Testis (tissue), 2 donors: ENCODE data around the gene KLF1.
"Not testable (repeated sequence)": the region's sequence is repeated elsewhere in the genome, so short reads cannot be mapped to it uniquely, and the experiment has no call there.

Experiments used
- CTCF ChIP-seq, 3 experiments: fragments of 450-650 bp in 2 of 3; fragments of 200-600 bp in 1 of 3; sonication (generic) in 1 of 3; IDR thresholded peaks; one replicate each; pipeline ENCODE4 v1.5.1; 2016 to 2019; ENCODE audit warnings: antibody characterized with exemption in 3 of 3, mild to moderate bottlenecking in 2 of 3, moderate library complexity in 1 of 3
- POLR2A ChIP-seq: fragments of 450-650 bp; IDR thresholded peaks from one replicate; pipeline ENCODE4 v1.6.1; 2017; ENCODE audit warnings: antibody characterized with exemption, mild to moderate bottlenecking, moderate library complexity

- TF ChIP-seq CTCF (IDR thresholded peaks at IDR 0.05); POLR2A: not testable (repeated sequence)
Measured at GRCh38 chr19:12846613-12847012, 40.4 kb downstream of the KLF1 start.
